ENCODE data around the gene MRC1.
"Not testable (repeated sequence)": the region's sequence is repeated elsewhere in the genome, so short reads cannot be mapped to it uniquely, and the experiment has no call there.

Gene MRC1

GRCh38 chr10:17943033-17943745 lies 134.0 kb downstream of the MRC1 start:
- Histone ChIP-seq H2BK5ac (ENCODE audit: low read depth, low read length, poor library complexity, severe bottlenecking) (no peak overlapping the region), H3K14ac (ENCODE audit: low read length in 2 of 2) (no peak overlapping the region), H2BK15ac (ENCODE audit: low read depth, poor library complexity, severe bottlenecking) (no peak overlapping the region), H3K9ac (ENCODE audit: low read length) (no peak overlapping the region), H3K27ac (ENCODE audit: low read length, poor library complexity, severe bottlenecking) (no peak overlapping the region), H4K8ac (ENCODE audit: low read length) (no peak overlapping the region), H2BK12ac (ENCODE audit: low read length in 2 of 2) (no peak overlapping the region), H3K36me3 (ENCODE audit: control insufficient read depth in 1 of 2, insufficient read depth in 2 of 2, low read depth in 1 of 2, low read length in 2 of 2) (no peaks in the 10 kb centered on the region), H2AFZ (ENCODE audit: low read depth, low read length) (no peak overlapping the region), H3K4me1 (ENCODE audit: control insufficient read depth, insufficient read depth, low read depth, low read length) (no peaks in the 10 kb centered on the region), H3K4ac (ENCODE audit: low read depth in 1 of 2, low read length in 2 of 2) (no peak overlapping the region), H2AK5ac (ENCODE audit: low read length, severe bottlenecking) (no peak overlapping the region), H3K9me3 (ENCODE audit: control insufficient read depth, low read length) (peaks cover 1% of the 10 kb centered on the region), H3K27me3 (ENCODE audit: control insufficient read depth in 1 of 2, insufficient read depth in 1 of 2, low read length in 2 of 2) (peaks cover 0 to 19% of the 10 kb centered on the region in 2 experiments), H3K18ac (ENCODE audit: low read depth in 1 of 2, low read length in 2 of 2) (no peak overlapping the region), H3K79me1 (replicated peaks; ENCODE audit: low read length, poor library complexity, severe bottlenecking) (no peaks in the 10 kb centered on the region), H3K4me2 (ENCODE audit: low read length, poor library complexity, severe bottlenecking) (no peak overlapping the region), H3K23ac (ENCODE audit: low read length in 2 of 2) (no peak overlapping the region), H3K4me3 (ENCODE audit: insufficient read depth in 1 of 2, low read depth in 1 of 2, low read length in 2 of 2) (no peak overlapping the region), H4K91ac (ENCODE audit: low read length) (no peak overlapping the region), H2BK120ac (ENCODE audit: low read depth, low read length) (no peak overlapping the region)
- WGBS, result 57% methylated on average over 1 of the region's 3 CpGs
- no peak for DNase-seq

- H2BK120ac ChIP-seq (ENCODE audit: low read depth, low read length); H3K9me3 ChIP-seq (ENCODE audit: control insufficient read depth, low read length); H3K36me3 ChIP-seq (ENCODE audit: control insufficient read depth in 1 of 2, insufficient read depth in 2 of 2, low read depth in 1 of 2, low read length in 2 of 2); H3K23ac ChIP-seq (ENCODE audit: low read length in 2 of 2); H4K8ac ChIP-seq (ENCODE audit: low read length); H2AFZ ChIP-seq (ENCODE audit: low read depth, low read length); H2BK15ac ChIP-seq (ENCODE audit: low read depth, poor library complexity, severe bottlenecking); DNase-seq; H3K4me1 ChIP-seq (ENCODE audit: control insufficient read depth, insufficient read depth, low read depth, low read length); H3K4ac ChIP-seq (ENCODE audit: low read depth in 1 of 2, low read length in 2 of 2); H3K27ac ChIP-seq (ENCODE audit: low read length, poor library complexity, severe bottlenecking); H2AK5ac ChIP-seq (ENCODE audit: low read length, severe bottlenecking); H3K18ac ChIP-seq (ENCODE audit: low read depth in 1 of 2, low read length in 2 of 2); H3K4me3 ChIP-seq (ENCODE audit: insufficient read depth in 1 of 2, low read depth in 1 of 2, low read length in 2 of 2); H4K91ac ChIP-seq (ENCODE audit: low read length); H3K9ac ChIP-seq (ENCODE audit: low read length); H3K14ac ChIP-seq (ENCODE audit: low read length in 2 of 2); H3K27me3 ChIP-seq (ENCODE audit: control insufficient read depth in 1 of 2, insufficient read depth in 1 of 2, low read length in 2 of 2); H3K4me2 ChIP-seq (ENCODE audit: low read length, poor library complexity, severe bottlenecking); H2BK5ac ChIP-seq (ENCODE audit: low read depth, low read length, poor library complexity, severe bottlenecking); H3K79me1 ChIP-seq (replicated peaks; ENCODE audit: low read length, poor library complexity, severe bottlenecking); H2BK12ac ChIP-seq (ENCODE audit: low read length in 2 of 2): not testable (repeated sequence)
- 87% methylated on average over 7 of the region's 7 CpGs for WGBS
Measured at GRCh38 chr10:17950269-17950668, 141.1 kb downstream of the MRC1 start.

- Histone ChIP-seq H3K4me3 (ENCODE audit: insufficient read depth in 1 of 2, low read depth in 1 of 2, low read length in 2 of 2) (no peak overlapping the region), H2BK5ac (ENCODE audit: low read depth, low read length, poor library complexity, severe bottlenecking) (no peak overlapping the region), H3K4me1 (ENCODE audit: control insufficient read depth, insufficient read depth, low read depth, low read length) (no peaks in the 10 kb centered on the region), H3K27me3 (ENCODE audit: control insufficient read depth in 1 of 2, insufficient read depth in 1 of 2, low read length in 2 of 2) (peaks cover 0 to 7% of the 10 kb centered on the region in 2 experiments), H4K8ac (ENCODE audit: low read length) (no peak overlapping the region), H3K4me2 (ENCODE audit: low read length, poor library complexity, severe bottlenecking) (no peak overlapping the region), H3K27ac (ENCODE audit: low read length, poor library complexity, severe bottlenecking) (no peak overlapping the region), H3K9ac (ENCODE audit: low read length) (no peak overlapping the region), H3K18ac (ENCODE audit: low read depth in 1 of 2, low read length in 2 of 2) (no peak overlapping the region), H2BK15ac (ENCODE audit: low read depth, poor library complexity, severe bottlenecking) (no peak overlapping the region), H2AFZ (ENCODE audit: low read depth, low read length) (no peak overlapping the region), H4K91ac (ENCODE audit: low read length) (no peak overlapping the region), H3K4ac (ENCODE audit: low read depth in 1 of 2, low read length in 2 of 2) (no peak overlapping the region), H2BK12ac (ENCODE audit: low read length in 2 of 2) (no peak overlapping the region), H3K79me1 (replicated peaks; ENCODE audit: low read length, poor library complexity, severe bottlenecking) (no peaks in the 10 kb centered on the region), H2BK120ac (ENCODE audit: low read depth, low read length) (no peak overlapping the region), H3K14ac (ENCODE audit: low read length in 2 of 2) (no peak overlapping the region), H3K36me3 (ENCODE audit: control insufficient read depth in 1 of 2, insufficient read depth in 2 of 2, low read depth in 1 of 2, low read length in 2 of 2) (no peaks in the 10 kb centered on the region), H3K23ac (ENCODE audit: low read length in 2 of 2) (no peak overlapping the region), H3K9me3 (ENCODE audit: control insufficient read depth, low read length) (no peaks in the 10 kb centered on the region), H2AK5ac (ENCODE audit: low read length, severe bottlenecking) (no peak overlapping the region)
- 91% methylated on average over 22 of the region's 22 CpGs for WGBS
- no peak for DNase-seq
Measured at GRCh38 chr10:17950726-17951125, 141.6 kb downstream of the MRC1 start.

DNA sequence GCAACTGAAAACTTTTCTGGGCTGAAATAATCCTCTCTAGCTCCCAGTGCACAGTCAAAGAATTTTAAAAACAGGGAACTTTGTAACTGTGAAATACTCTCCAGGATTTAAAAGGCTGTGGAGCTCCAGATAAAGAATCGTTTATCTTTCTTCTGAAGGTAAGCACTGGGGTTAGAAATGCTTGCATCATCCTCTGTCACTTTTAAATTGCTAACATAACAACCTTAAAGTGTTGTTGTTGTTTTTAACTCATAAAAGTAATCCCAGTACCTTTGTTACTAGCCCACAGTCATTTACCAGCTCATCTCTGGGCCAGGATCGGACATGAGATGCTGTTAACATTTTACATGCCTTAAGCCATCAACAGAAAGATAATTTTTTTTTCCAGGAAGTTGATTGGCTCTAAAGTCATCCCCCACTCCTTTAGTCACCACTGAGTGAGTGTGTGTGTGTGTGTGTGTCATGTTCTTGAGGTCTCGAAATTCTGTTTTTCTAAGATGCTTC lies 142.8 kb downstream of the MRC1 start, which contains the start of gene SLC39A12:
Gene SLC39A12 (plus strand): TSS at position 51 of the 504 bp plus-strand sequence. CDS start 1,359 bp downstream, outside the sequence.
- Histone ChIP-seq H3K18ac (ENCODE audit: low read depth in 1 of 2, low read length in 2 of 2) (no peak within 1 kb of the TSS), H2AFZ (ENCODE audit: low read depth, low read length) (no peak within 1 kb of the TSS), H3K9me3 (ENCODE audit: control insufficient read depth, low read length) (no peaks in the 10 kb centered on the region), H3K27me3 (ENCODE audit: control insufficient read depth in 1 of 2, insufficient read depth in 1 of 2, low read length in 2 of 2) (peaks cover 0 to 18% of the 10 kb centered on the region in 2 experiments), H2BK5ac (ENCODE audit: low read depth, low read length, poor library complexity, severe bottlenecking) (no peak within 1 kb of the TSS), H3K9ac (ENCODE audit: low read length) (peak within 1 kb of the TSS; percentile 19), H2BK120ac (ENCODE audit: low read depth, low read length) (no peak within 1 kb of the TSS), H2AK5ac (ENCODE audit: low read length, severe bottlenecking) (no peak within 1 kb of the TSS), H3K14ac (ENCODE audit: low read length in 2 of 2) (no peak within 1 kb of the TSS), H3K27ac (ENCODE audit: low read length, poor library complexity, severe bottlenecking) (no peak within 1 kb of the TSS), H3K79me1 (replicated peaks; ENCODE audit: low read length, poor library complexity, severe bottlenecking) (no peaks in the 10 kb centered on the region), H3K4ac (ENCODE audit: low read depth in 1 of 2, low read length in 2 of 2) (no peak within 1 kb of the TSS), H2BK12ac (ENCODE audit: low read length in 2 of 2) (no peak within 1 kb of the TSS), H4K8ac (ENCODE audit: low read length) (no peak within 1 kb of the TSS), H3K4me1 (ENCODE audit: control insufficient read depth, insufficient read depth, low read depth, low read length) (no peaks in the 10 kb centered on the region), H3K4me3 (ENCODE audit: insufficient read depth in 1 of 2, low read depth in 1 of 2, low read length in 2 of 2) (no peak within 1 kb of the TSS), H3K4me2 (ENCODE audit: low read length, poor library complexity, severe bottlenecking) (no peak within 1 kb of the TSS), H3K23ac (ENCODE audit: low read length in 2 of 2) (no peak within 1 kb of the TSS), H3K36me3 (ENCODE audit: control insufficient read depth in 1 of 2, insufficient read depth in 2 of 2, low read depth in 1 of 2, low read length in 2 of 2) (no peaks in the 10 kb centered on the region), H2BK15ac (ENCODE audit: low read depth, poor library complexity, severe bottlenecking) (no peak within 1 kb of the TSS), H4K91ac (ENCODE audit: low read length) (no peak within 1 kb of the TSS)
- 100% methylated on average over 1 of the region's 3 CpGs for WGBS
- DNase-seq, result peak; percentile 40

Measured in mesenchymal stem cell (in vitro differentiated cells and primary cell).